HepG2 (cell line): ENCODE measurements around the gene DNAJA3. TPM values are rescaled to one million over a fixed set of nuclear protein-coding genes. Genes with fewer than 3 reads are reported as not detected.

Experiments
- ATAC-seq: fragments of 200-7000 bp; cut with Tn5 transposase; 3 replicates; pipeline ENCODE4 v1.9.1; 2020; ENCODE audit warnings: mild to moderate bottlenecking, moderate library complexity
- BruUV-seq: library from RNA; stranded (reverse); fragments of 400-500 nt; replicated peaks from 2 replicates; lab custom pipeline; 2021; lab: Mats Ljungman, UMichigan
- CTCF ChIA-PET: fragments of 300-600 bp; formaldehyde crosslinking; extraction: SDS; loops from one replicate; lab custom pipeline; 2021; ENCODE audit warnings: low total read pairs, inconsistent platforms, low intra/inter-chr PET ratio; lab: Yijun Ruan, JAX
- POLR2A ChIA-PET: fragments of 350-600 bp; sonication (Branson Sonifier 250); formaldehyde crosslinking; loops from one replicate; lab custom pipeline; 2020; ENCODE audit warnings: antibody characterized with exemption, inconsistent platforms; lab: Yijun Ruan, JAX
- DNase-seq: peaks from one replicate; pipeline ENCODE4 v3.0.0-alpha.2; 2015; ENCODE audit warnings: low spot score
- FAIRE-seq: peaks from 3 replicates; lab custom pipeline; 2011; peaks lifted over from hg19 to GRCh38; lab: Jason Lieb, UNC
- H2AFZ ChIP-seq: one replicate; pipeline ENCODE4 v1.6.1; 2011; ENCODE audit warnings: low read length, inconsistent platforms
- H3K27ac ChIP-seq: fragments of 300-600 bp; 3 replicates; pipeline ENCODE4 v1.8.0; 2011; ENCODE audit warnings: mixed run types, mild to moderate bottlenecking, mixed read lengths, low read length, inconsistent platforms; ENCODE audit not compliant: insufficient read depth; ENCODE audit errors: extremely low read length
- H3K27me3 ChIP-seq, 2 experiments: fragments of 200-600 bp in 1 of 2; 2 replicates in 1 of 2; 3 replicates in 1 of 2; pipeline versions ENCODE4 v1.6.0 to v1.8.0; 2011; ENCODE audit warnings: low read length in 2 of 2, mild to moderate bottlenecking in 2 of 2, moderate library complexity in 2 of 2, inconsistent platforms in 1 of 2; ENCODE audit not compliant: insufficient read depth in 2 of 2, control insufficient read depth in 1 of 2
- H3K36me3 ChIP-seq, 2 experiments: fragments of 200-600 bp in 1 of 2; replicated peaks in 1 of 2; 2 replicates in 1 of 2; 3 replicates in 1 of 2; pipeline versions ENCODE4 v1.5.1 to v1.8.0; 2011; ENCODE audit warnings: low read length in 2 of 2, inconsistent platforms in 1 of 2; ENCODE audit not compliant: insufficient read depth in 2 of 2, control insufficient read depth in 1 of 2
- H3K4me1 ChIP-seq: 2 replicates; pipeline ENCODE4 v1.5.1; 2012; ENCODE audit warnings: low read length, inconsistent platforms; ENCODE audit not compliant: insufficient read depth
- H3K4me2 ChIP-seq: 2 replicates; pipeline ENCODE4 v1.6.0; 2011; ENCODE audit warnings: low read depth, low read length, inconsistent platforms
- H3K4me3 ChIP-seq, 3 experiments: fragments of 200-600 bp in 1 of 3; sonication (generic), shearing (Covaris generic) in 1 of 3; replicated peaks in 1 of 3; 2 replicates each; pipeline ENCODE4 v1.5.1; 2011 to 2016; ENCODE audit warnings: low read length in 3 of 3, inconsistent platforms in 2 of 3, low read depth in 2 of 3, mild to moderate bottlenecking in 2 of 3, control low read depth in 1 of 3, mixed read lengths in 1 of 3; ENCODE audit not compliant: insufficient read depth in 1 of 3
- H3K79me2 ChIP-seq: one replicate; pipeline ENCODE4 v1.6.1; 2011; ENCODE audit warnings: low read length, inconsistent platforms; ENCODE audit not compliant: insufficient read depth
- H3K9ac ChIP-seq: 2 replicates; pipeline ENCODE4 v1.6.0; 2011; ENCODE audit warnings: mild to moderate bottlenecking, low read depth, low read length, inconsistent platforms; ENCODE audit not compliant: insufficient read depth
- H3K9me3 ChIP-seq: 2 replicates; pipeline ENCODE4 v1.5.1; 2012; ENCODE audit warnings: mild to moderate bottlenecking, low read length
- H4K20me1 ChIP-seq: 2 replicates; pipeline ENCODE4 v1.6.0; 2011; ENCODE audit warnings: inconsistent platforms, mild to moderate bottlenecking, low read length, moderate library complexity; ENCODE audit not compliant: insufficient read depth
- CENPX ChIP-seq: sonication (generic); formaldehyde crosslinking; IDR thresholded peaks from 2 replicates; pipeline ENCODE4 v1.9.0; 2021; ENCODE audit warnings: mild to moderate bottlenecking, missing genetic modification reagents, moderate library complexity
- HNRNPL ChIP-seq: fragments of 200-400 bp; formaldehyde crosslinking; IDR thresholded peaks from 2 replicates; pipeline ENCODE4 v1.6.1; 2017; ENCODE audit warnings: mild to moderate bottlenecking, low read depth, low read length
- LCORL ChIP-seq, 2 experiments: fragments of 450-650 bp in 1 of 2; sonication (generic) in 1 of 2; formaldehyde crosslinking in 1 of 2; IDR thresholded peaks; 2 replicates each; pipeline versions ENCODE4 v1.5.0 to v1.6.1; 2017 to 2020; ENCODE audit warnings: antibody characterized with exemption in 1 of 2, missing genetic modification reagents in 1 of 2
- NCOA5 ChIP-seq: sonication (generic); formaldehyde crosslinking; IDR thresholded peaks from 2 replicates; pipeline ENCODE4 v1.4.0; 2020; ENCODE audit warnings: missing genetic modification reagents
- NFKBIZ ChIP-seq: IDR thresholded peaks from 2 replicates; pipeline ENCODE4 v1.6.1; 2018; ENCODE audit warnings: missing genetic modification reagents, missing compliant biosample characterization
- RAD21 ChIP-seq: fragments of 450-650 bp; formaldehyde crosslinking; IDR thresholded peaks from 2 replicates; pipeline ENCODE4 v1.5.0; 2020; ENCODE audit warnings: mild to moderate bottlenecking
- RAD51 ChIP-seq: fragments of 450-650 bp; IDR thresholded peaks from 2 replicates; pipeline ENCODE4 v1.6.1; 2016; ENCODE audit warnings: borderline replicate concordance
- RARG ChIP-seq: sonication (generic); formaldehyde crosslinking; IDR thresholded peaks from 2 replicates; pipeline ENCODE4 v1.4.0; 2020; ENCODE audit warnings: low read depth, mild to moderate bottlenecking, missing genetic modification reagents
- RBM39 ChIP-seq: fragments of 200-400 bp; formaldehyde crosslinking; IDR thresholded peaks from one replicate; pipeline ENCODE4 v1.6.1; 2018; ENCODE audit warnings: antibody characterized with exemption, mild to moderate bottlenecking, low read depth, low read length; ENCODE audit not compliant: poor library complexity, severe bottlenecking
- SAP130 ChIP-seq: IDR thresholded peaks from 2 replicates; pipeline ENCODE4 v1.6.1; 2016; ENCODE audit warnings: low read depth
- SMC3 ChIP-seq: IDR thresholded peaks from 2 replicates; pipeline ENCODE4 v1.6.1; 2011; ENCODE audit warnings: low read length, improper control_type of control experiment
- STAG1 ChIP-seq: sonication (generic); formaldehyde crosslinking; IDR thresholded peaks from 2 replicates; pipeline ENCODE4 v1.4.0; 2020; ENCODE audit warnings: missing genetic modification reagents
- ZMYM3 ChIP-seq: sonication (generic); formaldehyde crosslinking; IDR thresholded peaks from 2 replicates; pipeline ENCODE4 v1.5.1; 2020; ENCODE audit warnings: mild to moderate bottlenecking, missing genetic modification reagents
- ZNF224 ChIP-seq: sonication (generic); formaldehyde crosslinking; IDR thresholded peaks from 2 replicates; pipeline ENCODE4 v1.5.0; 2020; ENCODE audit warnings: mild to moderate bottlenecking, missing genetic modification reagents
- ZNF326 ChIP-seq: sonication (generic); formaldehyde crosslinking; IDR thresholded peaks from 2 replicates; pipeline ENCODE4 v1.4.0; 2020; ENCODE audit warnings: missing genetic modification reagents, borderline replicate concordance
- ZNF33A ChIP-seq: sonication (generic); formaldehyde crosslinking; IDR thresholded peaks from 2 replicates; pipeline ENCODE4 v1.5.1; 2020; ENCODE audit warnings: missing genetic modification reagents, mild to moderate bottlenecking, moderate library complexity, borderline replicate concordance
- ZNF350 ChIP-seq: sonication (generic); formaldehyde crosslinking; IDR thresholded peaks from 2 replicates; pipeline ENCODE4 v1.4.0; 2020; ENCODE audit warnings: mild to moderate bottlenecking, low read depth, missing genetic modification reagents, borderline replicate concordance
- WGBS: methylation state at CpG from one replicate; pipeline ENCODE4 v1.1.6; 2017; ENCODE audit warnings: low lambda C conversion rate; 5-methylcytosine and 5-hydroxymethylcytosine counted together
- in situ Hi-C: cut with HindIII; loops from 2 replicates; pipeline ENCODE4 v1.10.0; 2017; ENCODE audit warnings: low pct_unique_long_range_greater_than_20kb; ENCODE audit not compliant: extremely low pct_ligation_motif_present
- intact Hi-C: fragments of 100-400 bp; cut with micrococcal nuclease; formaldehyde crosslinking; loops from one replicate; pipeline ENCODE4 v1.10.0; 2022; ENCODE audit not compliant: unreplicated experiment
- polyA plus RNA-seq, 8 experiments: library from polyadenylated mRNA; depleted of rRNA in 3 of 8; stranded (reverse) in 7 of 8; unstranded in 1 of 8; fragments of >200 nt; fragmentation: Illumina TruSeq in 4 of 8; extraction: Trizol in 4 of 8; gene quantifications; 2 replicates each; pipeline versions ENCODE4 v1.2.1 to v1.2.3, GENCODE V29; 2011 to 2016; ENCODE audit warnings: low read depth in 4 of 8, missing spikeins in 1 of 8, mixed read lengths in 1 of 8; ENCODE audit not compliant: insufficient read depth in 1 of 8
- total RNA-seq, 5 experiments: library from RNA; depleted of rRNA; stranded (reverse); fragments of >200 nt; fragmentation: Illumina TruSeq; extraction: Trizol; gene quantifications; 2 replicates each; pipeline ENCODE4 v1.2.3, GENCODE V29; 2016; ENCODE audit warnings: low read depth in 1 of 5
- TF ChIP-seq, protein P1 (sequence below): sonication (generic); formaldehyde crosslinking; IDR thresholded peaks from 2 replicates; pipeline ENCODE4 v1.5.0; 2020; ENCODE audit warnings: mild to moderate bottlenecking, missing genetic modification reagents, moderate library complexity
- TF ChIP-seq, protein P2 (sequence below): sonication (generic); formaldehyde crosslinking; IDR thresholded peaks from 2 replicates; pipeline ENCODE4 v1.4.0; 2020; ENCODE audit warnings: mild to moderate bottlenecking, missing genetic modification reagents
- TF ChIP-seq, protein P3 (sequence below): fragments of 450-650 bp; IDR thresholded peaks from 2 replicates; pipeline ENCODE4 v1.6.1; 2016
- TF ChIP-seq, protein P4 (sequence below): sonication (generic); formaldehyde crosslinking; IDR thresholded peaks from 2 replicates; pipeline ENCODE4 v1.4.0; 2020; ENCODE audit warnings: mild to moderate bottlenecking, missing genetic modification reagents

Gene DNAJA3
- total and polyA plus RNA-seq, 2 of the 13 experiments (the other 11 are each of a cell fraction or from before 2014, with no cell fraction given), result 77.0 to 83.3 TPM

DNA sequence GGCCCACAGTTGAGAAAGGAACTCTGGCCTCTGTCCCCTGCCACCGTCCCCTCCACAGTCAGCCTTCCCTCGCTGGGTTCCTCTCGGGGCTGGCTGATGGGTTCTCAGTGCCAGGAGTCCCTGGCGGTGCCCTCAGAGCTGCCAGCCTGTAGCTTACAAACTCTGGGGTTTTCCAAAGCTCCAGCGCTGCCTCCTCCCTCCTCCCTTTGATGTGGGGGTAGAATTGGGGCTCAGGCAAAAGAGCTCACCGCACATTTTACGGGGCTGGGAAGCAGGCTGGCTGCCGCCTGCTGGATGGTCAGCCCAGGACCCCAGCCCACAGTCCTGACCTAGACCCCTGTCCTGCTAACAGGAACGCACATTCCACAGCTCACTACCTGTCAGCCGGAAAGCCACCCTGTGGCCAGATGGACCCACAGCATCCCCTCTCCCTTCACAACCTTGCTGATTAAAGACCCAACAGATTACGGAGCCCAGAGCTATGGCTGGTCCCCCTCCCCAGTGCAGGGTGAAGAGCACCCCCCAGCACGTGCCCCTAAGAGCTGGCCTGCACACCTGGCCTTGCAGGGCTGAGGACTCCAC lies 48.0 kb upstream of the DNAJA3 start:
- no TSS peak for BruUV-seq
- intact Hi-C loops, result loop anchor here (1.0 kb wide), 1 partner anchor 18 kb away; no protein-coding TSS in a partner anchor
- Histone ChIP-seq H3K27me3 (no peaks in the 10 kb centered on the region), H3K4me1 (peaks cover 77% of the 10 kb centered on the region), H3K27ac (peak overlapping the region; percentile 52), H2AFZ (no peak overlapping the region), H3K9ac (no peak overlapping the region), H3K9me3 (no peaks in the 10 kb centered on the region), H3K4me2 (no peak overlapping the region), H4K20me1 (peaks cover 55% of the 10 kb centered on the region), H3K4me3 (no peak overlapping the region; a peak in 1 of 6 replicates), H3K79me2 (peaks cover 49% of the 10 kb centered on the region), H3K36me3 (peaks cover 2 to 10% of the 10 kb centered on the region in 2 experiments)
- ATAC-seq, result peak; percentile 13; the same call in 2 of the 3 replicates
- 95% methylated on average over 6 of the region's 12 CpGs for WGBS
- no peak for DNase-seq
- ChIA-PET POLR2A (interaction anchor here (1.1 to 1.4 kb wide), 2 partner anchors 12 to 14 kb away, joined by 3 read pairs; no protein-coding TSS in a partner anchor), CTCF (interaction anchor here (2.1 kb wide), 1 partner anchor 19 kb away, joined by 10 read pairs; no protein-coding TSS in a partner anchor)
- in situ Hi-C loops, result no loop called here
- no peak for FAIRE-seq
- TF ChIP-seq, protein P1, sequence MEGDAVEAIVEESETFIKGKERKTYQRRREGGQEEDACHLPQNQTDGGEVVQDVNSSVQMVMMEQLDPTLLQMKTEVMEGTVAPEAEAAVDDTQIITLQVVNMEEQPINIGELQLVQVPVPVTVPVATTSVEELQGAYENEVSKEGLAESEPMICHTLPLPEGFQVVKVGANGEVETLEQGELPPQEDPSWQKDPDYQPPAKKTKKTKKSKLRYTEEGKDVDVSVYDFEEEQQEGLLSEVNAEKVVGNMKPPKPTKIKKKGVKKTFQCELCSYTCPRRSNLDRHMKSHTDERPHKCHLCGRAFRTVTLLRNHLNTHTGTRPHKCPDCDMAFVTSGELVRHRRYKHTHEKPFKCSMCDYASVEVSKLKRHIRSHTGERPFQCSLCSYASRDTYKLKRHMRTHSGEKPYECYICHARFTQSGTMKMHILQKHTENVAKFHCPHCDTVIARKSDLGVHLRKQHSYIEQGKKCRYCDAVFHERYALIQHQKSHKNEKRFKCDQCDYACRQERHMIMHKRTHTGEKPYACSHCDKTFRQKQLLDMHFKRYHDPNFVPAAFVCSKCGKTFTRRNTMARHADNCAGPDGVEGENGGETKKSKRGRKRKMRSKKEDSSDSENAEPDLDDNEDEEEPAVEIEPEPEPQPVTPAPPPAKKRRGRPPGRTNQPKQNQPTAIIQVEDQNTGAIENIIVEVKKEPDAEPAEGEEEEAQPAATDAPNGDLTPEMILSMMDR (CRISPR knock-in tag), result peak; percentile 49
- TF ChIP-seq HNRNPL (peak; percentile 70), STAG1 (CRISPR knock-in tag) (0 out of 2 replicates have a peak, but pooled peaks have one; percentile 7), ZNF350 (no peak), RARG (CRISPR knock-in tag) (no peak), RAD51 (no peak), NFKBIZ (CRISPR knock-in tag) (no peak), RAD21 (CRISPR knock-in tag) (peak; percentile 18; the same call in 1 of the 2 replicates), ZNF326 (CRISPR knock-in tag) (0 out of 2 replicates have a peak, but pooled peaks have one; percentile 20), SAP130 (CRISPR knock-in tag) (no peak; the same call in 1 of the 2 replicates), SMC3 (peak; percentile 40), ZNF33A (CRISPR knock-in tag) (no peak), NCOA5 (CRISPR knock-in tag) (no peak), LCORL (IDR thresholded peaks at IDR 0.05) (no peak), LCORL (CRISPR knock-in tag; IDR thresholded peaks at IDR 0.05) (no peak), RBM39 (no peak), ZNF224 (CRISPR knock-in tag) (no peak), ZMYM3 (CRISPR knock-in tag) (no peak), CENPX (CRISPR knock-in tag) (no peak)
- TF ChIP-seq, protein P2, sequence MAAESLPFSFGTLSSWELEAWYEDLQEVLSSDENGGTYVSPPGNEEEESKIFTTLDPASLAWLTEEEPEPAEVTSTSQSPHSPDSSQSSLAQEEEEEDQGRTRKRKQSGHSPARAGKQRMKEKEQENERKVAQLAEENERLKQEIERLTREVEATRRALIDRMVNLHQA (CRISPR knock-in tag), result no peak
- TF ChIP-seq, protein P3, sequence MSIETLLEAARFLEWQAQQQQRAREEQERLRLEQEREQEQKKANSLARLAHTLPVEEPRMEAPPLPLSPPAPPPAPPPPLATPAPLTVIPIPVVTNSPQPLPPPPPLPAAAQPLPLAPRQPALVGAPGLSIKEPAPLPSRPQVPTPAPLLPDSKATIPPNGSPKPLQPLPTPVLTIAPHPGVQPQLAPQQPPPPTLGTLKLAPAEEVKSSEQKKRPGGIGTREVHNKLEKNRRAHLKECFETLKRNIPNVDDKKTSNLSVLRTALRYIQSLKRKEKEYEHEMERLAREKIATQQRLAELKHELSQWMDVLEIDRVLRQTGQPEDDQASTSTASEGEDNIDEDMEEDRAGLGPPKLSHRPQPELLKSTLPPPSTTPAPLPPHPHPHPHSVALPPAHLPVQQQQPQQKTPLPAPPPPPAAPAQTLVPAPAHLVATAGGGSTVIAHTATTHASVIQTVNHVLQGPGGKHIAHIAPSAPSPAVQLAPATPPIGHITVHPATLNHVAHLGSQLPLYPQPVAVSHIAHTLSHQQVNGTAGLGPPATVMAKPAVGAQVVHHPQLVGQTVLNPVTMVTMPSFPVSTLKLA, result no peak
- TF ChIP-seq, protein P4, sequence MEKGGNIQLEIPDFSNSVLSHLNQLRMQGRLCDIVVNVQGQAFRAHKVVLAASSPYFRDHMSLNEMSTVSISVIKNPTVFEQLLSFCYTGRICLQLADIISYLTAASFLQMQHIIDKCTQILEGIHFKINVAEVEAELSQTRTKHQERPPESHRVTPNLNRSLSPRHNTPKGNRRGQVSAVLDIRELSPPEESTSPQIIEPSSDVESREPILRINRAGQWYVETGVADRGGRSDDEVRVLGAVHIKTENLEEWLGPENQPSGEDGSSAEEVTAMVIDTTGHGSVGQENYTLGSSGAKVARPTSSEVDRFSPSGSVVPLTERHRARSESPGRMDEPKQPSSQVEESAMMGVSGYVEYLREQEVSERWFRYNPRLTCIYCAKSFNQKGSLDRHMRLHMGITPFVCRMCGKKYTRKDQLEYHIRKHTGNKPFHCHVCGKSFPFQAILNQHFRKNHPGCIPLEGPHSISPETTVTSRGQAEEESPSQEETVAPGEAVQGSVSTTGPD (CRISPR knock-in tag), result no peak
